NT2/D1 (cell line): ENCODE data around the gene MYBPC1.

Experiments
- SUZ12 ChIP-seq: IDR thresholded peaks from 2 replicates; pipeline ENCODE4 v1.6.1; 2011; ENCODE audit not compliant: insufficient read length, insufficient read depth; ENCODE audit errors: extremely low read depth
- YY1 ChIP-seq: IDR thresholded peaks from 2 replicates; pipeline ENCODE4 v1.6.1; 2011; ENCODE audit not compliant: insufficient read length, insufficient read depth
- ZNF274 ChIP-seq: IDR thresholded peaks from 2 replicates; pipeline ENCODE4 v1.6.1; 2011; ENCODE audit warnings: mild to moderate bottlenecking, low read depth, low read length

DNA sequence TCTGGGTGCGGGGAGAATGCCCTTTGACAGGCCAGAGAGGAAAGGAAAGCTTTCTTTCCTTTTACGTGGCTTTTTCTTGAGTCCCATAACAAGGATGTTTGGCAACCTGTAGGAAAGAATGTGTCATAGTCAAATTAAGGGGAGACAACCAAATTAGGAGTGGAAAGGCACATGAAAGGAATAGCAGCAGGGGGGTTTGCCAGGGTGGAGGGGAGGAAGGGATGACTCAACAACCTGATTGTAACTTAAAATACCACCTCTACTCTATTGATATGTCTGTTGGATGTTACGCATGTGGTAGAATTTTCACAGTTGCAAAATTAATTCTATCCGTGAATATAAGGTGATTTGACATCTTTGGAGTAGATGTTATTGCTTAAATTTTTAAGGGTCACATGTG is 28.5 kb upstream of the MYBPC1 start:
- TF ChIP-seq YY1 (no peak), SUZ12 (no peak), ZNF274 (no peak)
